ENCODE measurements around the gene ATPAF2.

The ATPAF2 gene

GRCh38 chr17:18005496-18005895 lies 33.5 kb downstream of the ATPAF2 start:
- TF ChIP-seq SIN3A (IDR thresholded peaks at IDR 0.05; ENCODE audit: borderline replicate concordance, insufficient read depth, low read length) (no peak), REST (IDR thresholded peaks at IDR 0.05; ENCODE audit: insufficient read depth in 1 of 2, low read depth in 2 of 2, low read length in 2 of 2) (no peak), POLR2AphosphoS5 (IDR thresholded peaks at IDR 0.05; ENCODE audit: low read depth, low read length) (no peak), TAF1 (IDR thresholded peaks at IDR 0.05; ENCODE audit: borderline replicate concordance, insufficient read depth, low read length) (no peak), FOXP2 (optimal IDR thresholded peaks at IDR 0.05; ENCODE audit: borderline replicate concordance, extremely low read depth, extremely low read length, insufficient read depth) (no peak)

- no peak for TF ChIP-seq REST (IDR thresholded peaks at IDR 0.05; ENCODE audit: insufficient read depth in 1 of 2, low read depth in 2 of 2, low read length in 2 of 2)
- TF ChIP-seq TAF1 (IDR thresholded peaks at IDR 0.05; ENCODE audit: borderline replicate concordance, insufficient read depth, low read length): no peak
- no peak for TF ChIP-seq SIN3A (IDR thresholded peaks at IDR 0.05; ENCODE audit: borderline replicate concordance, insufficient read depth, low read length)
- no peak for TF ChIP-seq POLR2AphosphoS5 (IDR thresholded peaks at IDR 0.05; ENCODE audit: low read depth, low read length)
- TF ChIP-seq FOXP2 (optimal IDR thresholded peaks at IDR 0.05; ENCODE audit: borderline replicate concordance, extremely low read depth, extremely low read length, insufficient read depth): no peak
These were observed 34.1 kb downstream of the ATPAF2 start for GRCh38 chr17:18004884-18005305.

- TF ChIP-seq FOXP2 (optimal IDR thresholded peaks at IDR 0.05; ENCODE audit: borderline replicate concordance, extremely low read depth, extremely low read length, insufficient read depth) (no peak), POLR2AphosphoS5 (IDR thresholded peaks at IDR 0.05; ENCODE audit: low read depth, low read length) (no peak), REST (IDR thresholded peaks at IDR 0.05; ENCODE audit: insufficient read depth in 1 of 2, low read depth in 2 of 2, low read length in 2 of 2) (no peak), TAF1 (IDR thresholded peaks at IDR 0.05; ENCODE audit: borderline replicate concordance, insufficient read depth, low read length) (no peak), SIN3A (IDR thresholded peaks at IDR 0.05; ENCODE audit: borderline replicate concordance, insufficient read depth, low read length) (no peak)
These were observed 34.6 kb downstream of the ATPAF2 start for GRCh38 chr17:18004345-18004744.

GRCh38 chr17:18002171-18002570 lies 36.8 kb downstream of the ATPAF2 start:
- TF ChIP-seq POLR2AphosphoS5 (IDR thresholded peaks at IDR 0.05; ENCODE audit: low read depth, low read length): no peak
- no peak for TF ChIP-seq TAF1 (IDR thresholded peaks at IDR 0.05; ENCODE audit: borderline replicate concordance, insufficient read depth, low read length)
- no peak for TF ChIP-seq SIN3A (IDR thresholded peaks at IDR 0.05; ENCODE audit: borderline replicate concordance, insufficient read depth, low read length)
- TF ChIP-seq FOXP2 (optimal IDR thresholded peaks at IDR 0.05; ENCODE audit: borderline replicate concordance, extremely low read depth, extremely low read length, insufficient read depth): no peak
- no peak for TF ChIP-seq REST (IDR thresholded peaks at IDR 0.05; ENCODE audit: insufficient read depth in 1 of 2, low read depth in 2 of 2, low read length in 2 of 2)

DNA sequence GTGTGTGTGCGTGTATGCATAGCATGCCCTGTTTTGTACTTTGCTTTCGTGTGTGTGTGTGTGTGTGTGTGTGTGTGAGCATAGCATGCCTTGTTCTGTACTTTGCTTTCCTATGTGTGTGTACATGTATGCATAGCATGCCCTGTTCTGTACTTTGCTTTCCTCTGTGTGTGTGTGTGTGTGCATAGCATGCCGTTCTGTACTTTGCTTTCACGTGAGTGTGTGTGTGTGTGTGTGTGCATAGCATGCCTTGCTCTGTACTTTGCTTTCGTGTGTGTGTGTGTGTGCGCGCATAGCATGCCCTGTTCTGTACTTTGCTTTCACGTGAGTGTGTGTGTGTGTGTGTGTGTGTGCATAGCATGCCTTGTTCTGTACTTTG lies 38.9 kb downstream of the ATPAF2 start:
- TF ChIP-seq FOXP2 (optimal IDR thresholded peaks at IDR 0.05; ENCODE audit: borderline replicate concordance, extremely low read depth, extremely low read length, insufficient read depth) (no peak), SIN3A (IDR thresholded peaks at IDR 0.05; ENCODE audit: borderline replicate concordance, insufficient read depth, low read length) (no peak), REST (IDR thresholded peaks at IDR 0.05; ENCODE audit: insufficient read depth in 1 of 2, low read depth in 2 of 2, low read length in 2 of 2) (no peak), TAF1 (IDR thresholded peaks at IDR 0.05; ENCODE audit: borderline replicate concordance, insufficient read depth, low read length) (no peak), POLR2AphosphoS5 (IDR thresholded peaks at IDR 0.05; ENCODE audit: low read depth, low read length) (no peak)
